HG03342 (cell line): ENCODE measurements around the gene TIPRL.

ENCODE experiments used
- ATAC-seq: cut with Tn5 transposase; IDR thresholded peaks from one replicate; pipeline ENCODE4 v1.9.1; 2021; ENCODE audit warnings: mild to moderate bottlenecking, moderate library complexity; ENCODE audit not compliant: unreplicated experiment

The TIPRL gene

GRCh38 chr1:168245042-168245441 is 66.3 kb downstream of the TIPRL start:
- ATAC-seq, result no peak

- ATAC-seq, result no peak
Measured at GRCh38 chr1:168246506-168246905, 67.7 kb downstream of the TIPRL start.
